CD4-positive, alpha-beta T cell (primary cell): ENCODE results near the gene SRC. TPM values are rescaled to one million over a fixed set of nuclear protein-coding genes. Genes with fewer than 3 reads are reported as not detected.

ENCODE experiments used
- ATAC-seq: fragments of 200-7000 bp; cut with Tn5 transposase; one replicate; pipeline ENCODE4 v1.10.0; 2022; ENCODE audit warnings: mild to moderate bottlenecking; ENCODE audit not compliant: poor library complexity
- CTCF ChIA-PET: fragments of 350-600 bp; sonication (Branson Sonifier 250); formaldehyde crosslinking; loops from one replicate; lab custom pipeline; 2021; ENCODE audit warnings: antibody characterized with exemption, inconsistent platforms; lab: Charles Lee
- POLR2A ChIA-PET: fragments of 350-600 bp; sonication (Branson Sonifier 250); formaldehyde crosslinking; loops from one replicate; lab custom pipeline; 2021; ENCODE audit warnings: antibody characterized with exemption, inconsistent platforms; lab: Charles Lee
- DNase-seq, 14 experiments: peaks; one replicate each; pipeline ENCODE4 v3.0.0-alpha.2; 2013 to 2020; ENCODE audit warnings: mixed read lengths in 2 of 14
- H3K27ac ChIP-seq, 2 donors: one replicate each; pipeline versions ENCODE4 v1.5.1 to v1.7.0; 2013; ENCODE audit warnings: low read length in 2 of 2, low read depth in 1 of 2, mild to moderate bottlenecking in 1 of 2
- H3K27me3 ChIP-seq, 2 experiments: 1 replicate in 1 of 2; 2 replicates in 1 of 2; pipeline versions ENCODE4 v1.6.1 to v1.7.0; 2013; ENCODE audit warnings: low read length in 2 of 2, control low read depth in 1 of 2, mild to moderate bottlenecking in 1 of 2, moderate library complexity in 1 of 2; ENCODE audit not compliant: insufficient read depth in 2 of 2, control insufficient read depth in 1 of 2
- H3K36me3 ChIP-seq: one replicate; pipeline ENCODE4 v1.6.1; 2013; ENCODE audit warnings: low read length, control low read depth; ENCODE audit not compliant: insufficient read depth
- H3K4me1 ChIP-seq: one replicate; pipeline ENCODE4 v1.6.1; 2013; ENCODE audit warnings: low read length, control low read depth; ENCODE audit not compliant: insufficient read depth
- H3K4me3 ChIP-seq: one replicate; pipeline ENCODE4 v1.5.1; 2013; ENCODE audit warnings: mild to moderate bottlenecking, low read length, moderate library complexity
- H3K9me3 ChIP-seq, 2 experiments: 1 replicate in 1 of 2; 2 replicates in 1 of 2; pipeline versions ENCODE4 v1.6.1 to v1.7.0; 2013; ENCODE audit warnings: low read length in 2 of 2, mild to moderate bottlenecking in 2 of 2, control low read depth in 1 of 2, moderate library complexity in 1 of 2; ENCODE audit not compliant: control insufficient read depth in 1 of 2, insufficient read depth in 1 of 2
- H3K27ac Mint-ChIP-seq: one replicate; pipeline ENCODE4 v1.8.0; 2020; ENCODE audit warnings: mixed read lengths
- H3K27me3 Mint-ChIP-seq: one replicate; pipeline ENCODE4 v1.8.0; 2021; ENCODE audit warnings: mixed read lengths
- H3K36me3 Mint-ChIP-seq: one replicate; pipeline ENCODE4 v1.8.0; 2021; ENCODE audit warnings: low read depth, mixed read lengths
- H3K4me1 Mint-ChIP-seq: one replicate; pipeline ENCODE4 v1.8.0; 2021; ENCODE audit warnings: low read depth, mixed read lengths
- H3K4me3 Mint-ChIP-seq: one replicate; pipeline ENCODE4 v1.8.0; 2020; ENCODE audit warnings: mild to moderate bottlenecking, mixed read lengths
- H3K9me3 Mint-ChIP-seq: one replicate; pipeline ENCODE4 v1.8.0; 2020; ENCODE audit warnings: mixed read lengths
- intact Hi-C, 2 experiments: fragments of 100-400 bp; cut with DNase I in 1 of 2; cut with micrococcal nuclease in 1 of 2; formaldehyde crosslinking; loops; one replicate each; pipeline versions ENCODE4 v1.15.1 to v1.9.0; 2023 to 2025; cut with DNase I, micrococcal nuclease
- polyA plus RNA-seq, 2 donors: library from polyadenylated mRNA; unstranded; fragments of 120-200 nt; gene quantifications; one replicate each; pipeline ENCODE4 v1.2.1, GENCODE V29; 2013
- total RNA-seq, 174 experiments: library from RNA in 2 of 174; stranded (reverse) in 2 of 174; gene quantifications; one replicate each; pipeline ENCODE4 v1.2.3 and lab custom pipeline; 2021 to 2026
- TF ChIP-seq, protein P1 (sequence below): fragments of 200-600 bp; IDR thresholded peaks from one replicate; pipeline ENCODE4 v1.8.0; 2022; ENCODE audit warnings: antibody characterized with exemption, mild to moderate bottlenecking

SRC gene
- 1 to 10 TPM; 2.5 to 3.1 TPM for total RNA-seq
- 3.7 TPM for polyA plus RNA-seq (2013, experiment 1 of 2)
- polyA plus RNA-seq (2013, experiment 2 of 2): 4.1 TPM
- 0.79 to 19.3 (median 3.4) reads per million in 172 experiments for total RNA-seq (lab: John Stamatoyannopoulos, UW)

DNA sequence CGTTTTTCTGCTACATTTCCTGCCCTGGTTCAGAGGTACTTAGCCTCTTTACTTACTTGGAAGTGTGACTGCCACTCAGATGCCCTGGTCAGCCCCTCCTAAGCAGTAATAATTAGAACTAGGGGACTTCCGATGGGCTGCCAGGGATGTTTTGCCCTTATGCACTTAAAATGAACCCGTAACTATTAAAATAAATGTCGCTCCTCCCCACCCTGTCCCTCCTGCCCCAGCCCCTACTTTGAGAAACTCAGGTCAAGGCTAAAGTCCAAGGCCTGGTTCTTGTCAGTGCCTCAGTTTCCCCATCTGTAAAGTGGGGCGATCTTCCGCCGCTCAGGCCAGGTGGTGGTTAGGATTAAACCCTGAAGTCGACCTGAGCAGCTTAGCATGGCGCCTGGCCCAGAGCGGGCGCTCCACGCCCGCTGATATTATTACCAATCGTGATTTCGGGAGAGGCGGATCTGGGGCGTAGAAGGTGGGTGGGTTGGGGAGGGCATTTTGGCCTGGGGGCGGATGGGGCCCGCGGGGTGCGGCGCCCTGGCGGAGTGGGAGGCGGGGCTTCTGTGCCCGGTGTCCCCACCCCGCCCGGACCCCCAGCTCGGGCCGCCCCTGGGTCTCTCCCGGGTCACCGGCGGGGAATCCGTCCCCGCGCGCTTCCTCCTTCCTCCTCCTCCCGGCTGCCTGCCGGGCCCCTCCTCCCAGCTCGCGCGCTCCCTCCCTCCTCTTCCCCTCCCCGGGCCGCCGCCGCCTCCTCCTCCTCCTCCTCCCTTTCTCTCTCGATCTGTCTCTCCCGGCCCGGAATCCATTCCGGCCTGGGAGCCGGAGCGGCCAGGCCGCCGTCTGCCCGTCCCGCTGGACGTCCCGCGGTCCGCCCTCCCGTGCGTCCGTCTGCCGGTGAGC lies at the start of gene SRC:
SRC (plus strand) TSS at position 802 of the 897 bp plus-strand sequence. CDS start 38,014 bp downstream, outside the sequence.
- no peaks in the 10 kb centered on the region for H3K9me3 Mint-ChIP-seq
- H3K4me3 ChIP-seq: peak within 1 kb of the TSS; percentile 57
- no peaks in the 10 kb centered on the region for H3K27me3 ChIP-seq
- peak within 1 kb of the TSS; percentile 17 for H3K27ac Mint-ChIP-seq
- DNase-seq (peak in 13 of 14 experiments; percentile 14 to 72 (median 46)), ATAC-seq (peak; percentile 70)
- no peaks in the 10 kb centered on the region for H3K27me3 Mint-ChIP-seq
- ChIA-PET CTCF (interaction anchor here (0.7 kb wide), 1 partner anchor 19 kb away, joined by 3 read pairs; no protein-coding TSS in a partner anchor), POLR2A (no interaction called here)
- intact Hi-C loops: loop anchor here in 1 of 2 experiments (5.0 kb wide), 1 partner anchor 53 kb away; no protein-coding TSS in a partner anchor
- peaks cover 12% of the 10 kb centered on the region for H3K4me1 ChIP-seq
- H3K9me3 ChIP-seq: no peaks in the 10 kb centered on the region
- no peaks in the 10 kb centered on the region for H3K36me3 Mint-ChIP-seq
- peaks cover 21% of the 10 kb centered on the region for H3K4me1 Mint-ChIP-seq
- H3K4me3 Mint-ChIP-seq: peak within 1 kb of the TSS; percentile 86
- H3K36me3 ChIP-seq: no peaks in the 10 kb centered on the region
- TF ChIP-seq, protein P1, sequence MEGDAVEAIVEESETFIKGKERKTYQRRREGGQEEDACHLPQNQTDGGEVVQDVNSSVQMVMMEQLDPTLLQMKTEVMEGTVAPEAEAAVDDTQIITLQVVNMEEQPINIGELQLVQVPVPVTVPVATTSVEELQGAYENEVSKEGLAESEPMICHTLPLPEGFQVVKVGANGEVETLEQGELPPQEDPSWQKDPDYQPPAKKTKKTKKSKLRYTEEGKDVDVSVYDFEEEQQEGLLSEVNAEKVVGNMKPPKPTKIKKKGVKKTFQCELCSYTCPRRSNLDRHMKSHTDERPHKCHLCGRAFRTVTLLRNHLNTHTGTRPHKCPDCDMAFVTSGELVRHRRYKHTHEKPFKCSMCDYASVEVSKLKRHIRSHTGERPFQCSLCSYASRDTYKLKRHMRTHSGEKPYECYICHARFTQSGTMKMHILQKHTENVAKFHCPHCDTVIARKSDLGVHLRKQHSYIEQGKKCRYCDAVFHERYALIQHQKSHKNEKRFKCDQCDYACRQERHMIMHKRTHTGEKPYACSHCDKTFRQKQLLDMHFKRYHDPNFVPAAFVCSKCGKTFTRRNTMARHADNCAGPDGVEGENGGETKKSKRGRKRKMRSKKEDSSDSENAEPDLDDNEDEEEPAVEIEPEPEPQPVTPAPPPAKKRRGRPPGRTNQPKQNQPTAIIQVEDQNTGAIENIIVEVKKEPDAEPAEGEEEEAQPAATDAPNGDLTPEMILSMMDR: no peak
- H3K27ac ChIP-seq: no peak within 1 kb of the TSS

DNA sequence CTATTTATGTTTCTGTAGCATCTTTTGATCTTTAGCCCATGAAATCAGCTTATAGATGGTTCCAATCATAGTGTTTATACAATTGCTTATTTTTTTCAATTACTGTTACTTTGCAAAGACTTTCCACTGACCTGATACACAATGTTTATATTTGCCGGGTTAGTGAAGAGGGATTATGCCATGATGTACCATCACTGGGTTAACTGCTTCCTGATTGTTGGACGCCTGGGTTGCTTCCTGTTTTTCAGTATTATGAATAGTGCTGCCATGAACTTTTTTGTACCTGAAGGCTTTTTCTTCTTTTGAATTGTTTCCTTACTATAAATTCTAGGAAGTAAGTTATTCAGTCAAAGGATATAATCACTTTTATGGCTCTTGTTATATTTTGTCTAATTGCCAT lies 49.6 kb upstream of the SRC start:
- no peak for DNase-seq
- no peaks in the 10 kb centered on the region for H3K9me3 ChIP-seq
- peaks cover 11% of the 10 kb centered on the region for H3K4me1 ChIP-seq
- peaks cover 23% of the 10 kb centered on the region for H3K36me3 ChIP-seq
- Mint-ChIP-seq H3K4me1 (peaks cover 54% of the 10 kb centered on the region), H3K4me3 (no peak overlapping the region), H3K27ac (no peak overlapping the region), H3K36me3 (peaks cover 59% of the 10 kb centered on the region), H3K27me3 (no peaks in the 10 kb centered on the region), H3K9me3 (no peaks in the 10 kb centered on the region)
- no peak for ATAC-seq
- TF ChIP-seq, protein P1: no peak
- ChIA-PET CTCF (no interaction called here), POLR2A (no interaction called here)
- intact Hi-C loops: loop anchor here in 1 of 2 experiments (10.0 kb wide), 1 partner anchor 1138 kb away; the partner anchor contains the start of gene SNHG17
- H3K27ac ChIP-seq: no peak overlapping the region
- H3K4me3 ChIP-seq: no peak overlapping the region
- H3K27me3 ChIP-seq: no peaks in the 10 kb centered on the region

DNA sequence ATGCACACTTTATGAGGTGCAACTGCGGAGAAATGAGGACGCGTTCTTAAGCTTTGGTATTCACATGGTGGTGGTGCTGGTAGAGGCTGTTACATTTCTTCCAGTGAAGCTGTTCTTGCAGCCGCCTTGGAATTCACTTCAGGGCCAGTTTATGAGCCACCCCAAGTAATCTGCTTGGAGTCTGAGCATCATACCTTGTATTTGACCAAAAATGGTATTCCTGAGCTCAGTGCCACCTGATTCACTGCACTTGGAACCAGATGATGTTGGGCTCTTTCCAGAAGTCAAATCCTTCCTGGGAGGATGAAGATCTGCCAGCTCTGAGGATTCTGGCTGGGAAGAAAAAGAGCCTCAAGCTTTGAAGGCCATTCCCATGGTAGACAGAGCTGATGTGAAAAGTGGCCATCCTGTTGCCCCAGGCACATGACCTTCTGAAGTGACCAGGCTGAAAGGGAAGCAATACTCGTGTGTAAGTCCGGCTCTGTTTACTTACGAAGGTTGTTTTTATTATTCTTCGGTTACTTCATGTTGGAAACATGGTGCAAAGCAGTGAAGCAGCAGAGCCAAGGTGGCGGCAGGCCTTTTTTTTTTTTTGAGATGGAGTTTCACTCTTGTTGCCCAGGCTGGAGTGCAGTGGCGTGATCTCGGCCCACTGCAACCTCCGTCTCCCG lies 48.7 kb upstream of the SRC start:
- H3K27ac Mint-ChIP-seq: no peak overlapping the region
- no peaks in the 10 kb centered on the region for H3K27me3 ChIP-seq

More for the DNA sequence above, 48.7 kb upstream of the SRC start:
- H3K9me3 Mint-ChIP-seq: no peaks in the 10 kb centered on the region
- Histone ChIP-seq H3K27ac (no peak overlapping the region), H3K4me1 (peaks cover 11% of the 10 kb centered on the region), H3K4me3 (no peak overlapping the region), H3K9me3 (no peaks in the 10 kb centered on the region), H3K36me3 (peaks cover 31% of the 10 kb centered on the region)
- TF ChIP-seq, protein P1: no peak
- peaks cover 47% of the 10 kb centered on the region for H3K4me1 Mint-ChIP-seq
- H3K36me3 Mint-ChIP-seq: peaks cover 67% of the 10 kb centered on the region
- POLR2A ChIA-PET: no interaction called here
- CTCF ChIA-PET: no interaction called here
- H3K4me3 Mint-ChIP-seq: no peak overlapping the region
- intact Hi-C loops: loop anchor here in 1 of 2 experiments (10.0 kb wide), 1 partner anchor 1138 kb away; the partner anchor contains the start of gene SNHG17
- no peak for DNase-seq
- H3K27me3 Mint-ChIP-seq: no peaks in the 10 kb centered on the region
- no peak for ATAC-seq
